H9 (cell line): ENCODE results near the gene RFT1. TPM values are rescaled to one million over a fixed set of nuclear protein-coding genes. Genes with fewer than 3 reads are reported as not detected.
A peak's percentile ranks its signal among the peaks of the same experiment; 100 is the strongest.

Experiments used
- DNase-seq: peaks from one replicate; pipeline ENCODE4 v3.0.0-alpha.2; 2017
- H2AFZ ChIP-seq: one replicate; pipeline ENCODE4 v1.6.1; 2013; ENCODE audit warnings: mild to moderate bottlenecking, low read length, control low read depth, moderate library complexity
- H2AK5ac ChIP-seq: 2 replicates; pipeline ENCODE4 v1.6.1; 2013; ENCODE audit warnings: low read length, control low read depth, mixed read lengths; ENCODE audit not compliant: insufficient read length
- H2BK120ac ChIP-seq: one replicate; pipeline ENCODE4 v1.6.1; 2013; ENCODE audit warnings: low read depth, mild to moderate bottlenecking, low read length, control low read depth, inconsistent platforms; ENCODE audit not compliant: poor library complexity, severe bottlenecking
- H2BK12ac ChIP-seq: 2 replicates; pipeline ENCODE4 v1.6.1; 2013; ENCODE audit warnings: low read length, control low read depth, mixed read lengths, low read depth; ENCODE audit not compliant: insufficient read length
- H2BK15ac ChIP-seq: 2 replicates; pipeline ENCODE4 v1.6.1; 2013; ENCODE audit warnings: low read depth, low read length, control low read depth
- H2BK20ac ChIP-seq: one replicate; pipeline ENCODE4 v1.6.1; 2013; ENCODE audit warnings: low read depth, mild to moderate bottlenecking, low read length, control low read depth, inconsistent platforms; ENCODE audit not compliant: poor library complexity, severe bottlenecking
- H2BK5ac ChIP-seq: 2 replicates; pipeline ENCODE4 v1.6.1; 2013; ENCODE audit warnings: low read length, control low read depth, mixed read lengths; ENCODE audit not compliant: insufficient read length
- H3K14ac ChIP-seq: 2 replicates; pipeline ENCODE4 v1.6.1; 2013; ENCODE audit warnings: low read length, control low read depth; ENCODE audit not compliant: insufficient read depth
- H3K18ac ChIP-seq: 2 replicates; pipeline ENCODE4 v1.6.1; 2013; ENCODE audit warnings: low read depth, mild to moderate bottlenecking, mixed read lengths, low read length, control low read depth; ENCODE audit not compliant: insufficient read length
- H3K23ac ChIP-seq: 2 replicates; pipeline ENCODE4 v1.6.1; 2013; ENCODE audit warnings: low read length, control low read depth, mixed read lengths, low read depth; ENCODE audit not compliant: insufficient read length
- H3K23me2 ChIP-seq: 2 replicates; pipeline ENCODE4 v1.6.1; 2013; ENCODE audit warnings: low read depth, mild to moderate bottlenecking, mixed read lengths, low read length, control low read depth; ENCODE audit not compliant: insufficient read length, poor library complexity, severe bottlenecking
- H3K27ac ChIP-seq: 2 replicates; pipeline ENCODE4 v1.5.1; 2013; ENCODE audit warnings: low read length, control low read depth, mixed read lengths, low read depth; ENCODE audit not compliant: insufficient read length
- H3K27me3 ChIP-seq: 2 replicates; pipeline ENCODE4 v1.6.1; 2013; ENCODE audit warnings: low read length, control low read depth, inconsistent platforms; ENCODE audit not compliant: insufficient read depth
- H3K4ac ChIP-seq: 2 replicates; pipeline ENCODE4 v1.6.1; 2013; ENCODE audit warnings: low read depth, mild to moderate bottlenecking, control low read depth, inconsistent platforms, low read length, moderate library complexity
- H3K4me1 ChIP-seq: 2 replicates; pipeline ENCODE4 v1.6.1; 2013; ENCODE audit warnings: low read length, control low read depth, inconsistent platforms; ENCODE audit not compliant: insufficient read depth
- H3K4me2 ChIP-seq: 2 replicates; pipeline ENCODE4 v1.6.1; 2013; ENCODE audit warnings: low read length, control low read depth, mixed read lengths; ENCODE audit not compliant: insufficient read length, insufficient read depth
- H3K56ac ChIP-seq: 2 replicates; pipeline ENCODE4 v1.6.1; 2013; ENCODE audit warnings: low read depth, mild to moderate bottlenecking, mixed read lengths, low read length, control low read depth; ENCODE audit not compliant: insufficient read length
- H3K79me1 ChIP-seq: 2 replicates; pipeline ENCODE4 v1.6.1; 2013; ENCODE audit warnings: low read depth, mild to moderate bottlenecking, moderate library complexity, low read length, control low read depth, inconsistent platforms; ENCODE audit not compliant: insufficient read depth, poor library complexity, severe bottlenecking
- H3K79me2 ChIP-seq: 2 replicates; pipeline ENCODE4 v1.6.1; 2013; ENCODE audit warnings: low read length, control low read depth, inconsistent platforms; ENCODE audit not compliant: insufficient read depth
- H3K9ac ChIP-seq: 2 replicates; pipeline ENCODE4 v1.6.1; 2013; ENCODE audit warnings: low read length, control low read depth, mixed read lengths; ENCODE audit not compliant: insufficient read length; ENCODE audit errors: extremely low read depth
- H3K9me3 ChIP-seq: one replicate; pipeline ENCODE4 v1.6.1; 2013; ENCODE audit warnings: low read depth, low read length, inconsistent platforms; ENCODE audit not compliant: control insufficient read depth
- H3T11ph ChIP-seq: one replicate; pipeline ENCODE4 v1.6.1; 2013; ENCODE audit warnings: mild to moderate bottlenecking, low read length, control low read depth, inconsistent platforms
- H4K20me1 ChIP-seq: one replicate; pipeline ENCODE4 v1.6.1; 2013; ENCODE audit not compliant: control insufficient read depth, insufficient read length, insufficient read depth
- H4K5ac ChIP-seq: 2 replicates; pipeline ENCODE4 v1.6.1; 2013; ENCODE audit warnings: low read depth, mild to moderate bottlenecking, mixed read lengths, low read length, control low read depth; ENCODE audit not compliant: insufficient read length
- H4K8ac ChIP-seq: replicated peaks from 2 replicates; pipeline ENCODE4 v1.6.1; 2013; ENCODE audit warnings: low read length, control low read depth, mixed read lengths, low read depth; ENCODE audit not compliant: insufficient read length
- H4K91ac ChIP-seq: 2 replicates; pipeline ENCODE4 v1.6.1; 2013; ENCODE audit warnings: low read depth, mild to moderate bottlenecking, moderate library complexity, mixed read lengths, low read length, control low read depth; ENCODE audit not compliant: insufficient read length
- H3K27ac Mint-ChIP-seq, 3 experiments: 2 replicates in 2 of 3; 3 replicates in 1 of 3; pipeline ENCODE4 v1.8.0; 2020 to 2021; ENCODE audit warnings: mixed read lengths in 3 of 3, mild to moderate bottlenecking in 1 of 3, moderate library complexity in 1 of 3
- H3K27me3 Mint-ChIP-seq: 2 replicates; pipeline ENCODE4 v1.8.0; 2021; ENCODE audit warnings: low read depth, mild to moderate bottlenecking, moderate library complexity, mixed read lengths
- H3K36me3 Mint-ChIP-seq, 3 experiments: 2 replicates in 2 of 3; 3 replicates in 1 of 3; pipeline ENCODE4 v1.8.0; 2020 to 2021; ENCODE audit warnings: low read depth in 3 of 3, mixed read lengths in 3 of 3; ENCODE audit not compliant: insufficient read depth in 1 of 3
- H3K4me1 Mint-ChIP-seq, 2 experiments: 2 replicates each; pipeline ENCODE4 v1.8.0; 2020; ENCODE audit warnings: mixed read lengths in 2 of 2
- H3K4me3 Mint-ChIP-seq, 2 experiments: 2 replicates in 1 of 2; 3 replicates in 1 of 2; pipeline ENCODE4 v1.8.0; 2020 to 2021; ENCODE audit warnings: mild to moderate bottlenecking in 2 of 2, mixed read lengths in 2 of 2, moderate library complexity in 1 of 2
- H3K9me3 Mint-ChIP-seq, 2 experiments: 2 replicates in 1 of 2; 3 replicates in 1 of 2; pipeline ENCODE4 v1.8.0; 2020; ENCODE audit warnings: mild to moderate bottlenecking in 2 of 2, mixed read lengths in 2 of 2, moderate library complexity in 1 of 2
- CTCF ChIP-seq: fragments of 200-600 bp; sonication (generic); conservative IDR thresholded peaks from 3 replicates; pipeline ENCODE4 v1.8.0; 2021; ENCODE audit warnings: antibody characterized with exemption, mild to moderate bottlenecking
- WGBS: extraction: QIAGEN DNeasy Blood & Tissue Kit; methylation state at CpG from one replicate; pipeline ENCODE4 v1.1.7; 2013; ENCODE audit warnings: missing lambda C conversion rate, low lambda C conversion rate, mixed read lengths; ENCODE audit not compliant: insufficient read length; ENCODE audit errors: extremely low coverage; 5-methylcytosine and 5-hydroxymethylcytosine counted together
- total RNA-seq: library from RNA; stranded (reverse); gene quantifications from 2 replicates; pipeline ENCODE4 v1.2.1, GENCODE V29; 2021

Gene RFT1
- total RNA-seq, 1 experiment from 2014 or later: 24.1 TPM

GRCh38 chr3:53160061-53160659 is 29.9 kb upstream of the RFT1 start:
- no peak overlapping the region for H2BK5ac ChIP-seq
- Mint-ChIP-seq H3K4me1 (peaks cover 38 to 53% of the 10 kb centered on the region in 2 experiments), H3K27ac (no peak overlapping the region), H3K4me3 (peak overlapping the region; percentile 70 to 80), H3K27me3 (peaks cover 12% of the 10 kb centered on the region), H3K36me3 (no peaks in the 10 kb centered on the region), H3K9me3 (no peaks in the 10 kb centered on the region)
- no peak overlapping the region for H4K91ac ChIP-seq
- peaks cover 4% of the 10 kb centered on the region for H3K23me2 ChIP-seq
- H2AK5ac ChIP-seq: no peak overlapping the region
- no peak for TF ChIP-seq CTCF
- no peaks in the 10 kb centered on the region for H3K79me1 ChIP-seq
- no peak overlapping the region for H3K4ac ChIP-seq
- H4K20me1 ChIP-seq: peaks cover 2% of the 10 kb centered on the region
- H2BK12ac ChIP-seq: no peak overlapping the region
- no peak overlapping the region for H3K9ac ChIP-seq
- H3K79me2 ChIP-seq: no peaks in the 10 kb centered on the region
- no peaks in the 10 kb centered on the region; the same call in 1 of the 2 replicates for H3K27me3 ChIP-seq
- H3K4me2 ChIP-seq: peak overlapping the region; percentile 39
- H3K18ac ChIP-seq: no peak overlapping the region
- DNase-seq: no peak
- H3K14ac ChIP-seq: no peak overlapping the region
- H3K27ac ChIP-seq: no peak overlapping the region
- H2BK20ac ChIP-seq: no peak overlapping the region
- no CpG with 5 or more reads among the region's 4 CpGs for WGBS
- H2BK15ac ChIP-seq: no peak overlapping the region
- H3T11ph ChIP-seq: no peak overlapping the region
- no peak overlapping the region for H4K5ac ChIP-seq
- H2BK120ac ChIP-seq: no peak overlapping the region
- no peak overlapping the region for H2AFZ ChIP-seq
- H3K23ac ChIP-seq: no peak overlapping the region
- no peak overlapping the region for H4K8ac ChIP-seq
- H3K9me3 ChIP-seq: no peaks in the 10 kb centered on the region
- no peak overlapping the region for H3K56ac ChIP-seq
- peaks cover 12% of the 10 kb centered on the region; the same call in 1 of the 2 replicates for H3K4me1 ChIP-seq
